Hepatocyte (in vitro differentiated cells): ENCODE data around the gene MCL1.

Experiments used
- EZH2 ChIP-seq: fragments of 200-600 bp; sonication (generic); IDR thresholded peaks from 2 replicates; pipeline ENCODE4 v1.6.1; 2016; ENCODE audit warnings: antibody characterized with exemption, mild to moderate bottlenecking, borderline replicate concordance
- TF ChIP-seq, protein P1 (sequence below): fragments of 200-600 bp; sonication (generic); IDR thresholded peaks from 2 replicates; pipeline ENCODE4 v1.5.1; 2016; ENCODE audit warnings: antibody characterized with exemption, mild to moderate bottlenecking; ENCODE audit not compliant: poor library complexity

GRCh38 chr1:150567717-150568593 is 11.5 kb downstream of the MCL1 start:
- TF ChIP-seq, protein P1, sequence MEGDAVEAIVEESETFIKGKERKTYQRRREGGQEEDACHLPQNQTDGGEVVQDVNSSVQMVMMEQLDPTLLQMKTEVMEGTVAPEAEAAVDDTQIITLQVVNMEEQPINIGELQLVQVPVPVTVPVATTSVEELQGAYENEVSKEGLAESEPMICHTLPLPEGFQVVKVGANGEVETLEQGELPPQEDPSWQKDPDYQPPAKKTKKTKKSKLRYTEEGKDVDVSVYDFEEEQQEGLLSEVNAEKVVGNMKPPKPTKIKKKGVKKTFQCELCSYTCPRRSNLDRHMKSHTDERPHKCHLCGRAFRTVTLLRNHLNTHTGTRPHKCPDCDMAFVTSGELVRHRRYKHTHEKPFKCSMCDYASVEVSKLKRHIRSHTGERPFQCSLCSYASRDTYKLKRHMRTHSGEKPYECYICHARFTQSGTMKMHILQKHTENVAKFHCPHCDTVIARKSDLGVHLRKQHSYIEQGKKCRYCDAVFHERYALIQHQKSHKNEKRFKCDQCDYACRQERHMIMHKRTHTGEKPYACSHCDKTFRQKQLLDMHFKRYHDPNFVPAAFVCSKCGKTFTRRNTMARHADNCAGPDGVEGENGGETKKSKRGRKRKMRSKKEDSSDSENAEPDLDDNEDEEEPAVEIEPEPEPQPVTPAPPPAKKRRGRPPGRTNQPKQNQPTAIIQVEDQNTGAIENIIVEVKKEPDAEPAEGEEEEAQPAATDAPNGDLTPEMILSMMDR = no peak
- no peak for TF ChIP-seq EZH2
